HG02973 (cell line): ENCODE measurements around the gene TRDN.

ENCODE experiments used
- ATAC-seq: cut with Tn5 transposase; IDR thresholded peaks from one replicate; pipeline ENCODE4 v1.9.1; 2021; ENCODE audit warnings: moderate library complexity; ENCODE audit not compliant: unreplicated experiment

Gene TRDN

GRCh38 chr6:123636782-123637181, at the start of gene TRDN:
TSS of gene TRDN (minus strand) at chr6:123636950. CDS start at chr6:123636775, 175 bp downstream.
- no peak for ATAC-seq

- no peak for ATAC-seq
These were observed 45.3 kb upstream of the TRDN start for GRCh38 chr6:123681957-123682462.

- ATAC-seq: no peak
These were observed 41.1 kb upstream of the TRDN start for GRCh38 chr6:123677897-123678296.

- no peak for ATAC-seq
These were observed 40.0 kb upstream of the TRDN start for GRCh38 chr6:123676793-123677192.

GRCh38 chr6:123668965-123669591, 32.3 kb upstream of the TRDN start:
- no peak for ATAC-seq

GRCh38 chr6:123668063-123668462, 31.3 kb upstream of the TRDN start:
- no peak for ATAC-seq

- ATAC-seq: no peak
These were observed 26.7 kb upstream of the TRDN start for GRCh38 chr6:123663436-123663835.

GRCh38 chr6:123662757-123663156, 26.0 kb upstream of the TRDN start:
- ATAC-seq: no peak

- no peak for ATAC-seq
These were observed 24.5 kb upstream of the TRDN start for GRCh38 chr6:123661105-123661891.

GRCh38 chr6:123659960-123660748, 23.4 kb upstream of the TRDN start:
- ATAC-seq: no peak

GRCh38 chr6:123658848-123659247, 22.1 kb upstream of the TRDN start:
- no peak for ATAC-seq

GRCh38 chr6:123655521-123656306, 19.0 kb upstream of the TRDN start:
- ATAC-seq: peak; percentile 84

- ATAC-seq: no peak
These were observed 12.0 kb upstream of the TRDN start for GRCh38 chr6:123648723-123649122.

- ATAC-seq: no peak
These were observed 11.3 kb upstream of the TRDN start for GRCh38 chr6:123648020-123648580.

GRCh38 chr6:123641497-123641896, 4.7 kb upstream of the TRDN start:
- no peak for ATAC-seq

- ATAC-seq: no peak
These were observed 3.9 kb upstream of the TRDN start for GRCh38 chr6:123640567-123641187.

- ATAC-seq: no peak
These were observed 2.1 kb upstream of the TRDN start for GRCh38 chr6:123638865-123639264.

GRCh38 chr6:123636282-123636681, 468 bp downstream of the TRDN start:
- no peak for ATAC-seq

- ATAC-seq: no peak
These were observed 1.2 kb downstream of the TRDN start for GRCh38 chr6:123635567-123635966.

- no peak for ATAC-seq
These were observed 1.6 kb downstream of the TRDN start for GRCh38 chr6:123635144-123635543.
